Activated CD4-positive, alpha-beta T cell treated with anti-CD3 and anti-CD28 coated beads for 1 hour (primary cell): ENCODE measurements around the gene GPSM3.
A peak's percentile ranks its signal among the peaks of the same experiment; 100 is the strongest.
"Not testable (repeated sequence)": the region's sequence is repeated elsewhere in the genome, so short reads cannot be mapped to it uniquely, and the experiment has no call there.

ENCODE experiments used
- DNase-seq: peaks from one replicate; pipeline ENCODE4 v3.0.0-alpha.2; 2020

GPSM3 gene

DNA sequence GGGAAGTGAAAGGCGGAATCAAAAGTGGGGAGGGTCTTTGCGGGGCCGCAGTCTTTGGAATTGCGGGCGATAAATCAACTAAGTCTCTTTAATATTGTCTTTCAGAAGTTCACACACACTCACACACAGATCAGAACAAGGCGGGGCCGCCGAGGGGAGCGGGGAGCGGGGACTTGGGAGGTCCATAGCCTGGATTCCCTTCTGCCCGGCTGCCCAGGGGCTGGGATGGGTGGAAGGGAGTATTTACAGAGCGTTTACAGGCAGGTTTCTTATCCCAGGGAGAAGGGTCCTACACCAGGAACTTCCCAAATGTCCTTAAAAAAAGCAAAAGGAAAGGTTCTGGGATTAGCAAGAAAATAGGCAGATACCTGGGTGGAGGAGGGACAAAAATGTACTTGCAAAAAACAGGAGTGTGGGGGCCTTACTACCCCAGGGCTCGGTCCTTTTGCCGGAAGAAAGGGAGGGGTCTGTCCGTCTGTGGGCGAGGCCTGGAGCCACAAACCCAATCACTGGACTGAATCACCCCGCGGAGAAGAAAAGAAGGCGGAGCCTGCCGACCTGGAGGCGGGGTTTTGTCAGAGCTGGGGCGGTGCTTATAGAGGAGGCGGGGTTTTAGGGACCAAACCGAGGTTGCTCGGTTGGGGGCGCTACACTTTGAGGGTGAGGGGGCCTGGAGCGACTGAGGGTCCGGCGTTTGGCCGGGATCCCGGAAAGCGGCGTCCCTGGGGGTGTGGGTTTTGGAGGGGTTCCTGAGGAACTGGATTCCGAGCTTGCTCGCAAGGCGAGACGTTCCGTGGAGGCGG lies 44.0 kb downstream of the GPSM3 start:
- DNase-seq, result peak; percentile 61

DNA sequence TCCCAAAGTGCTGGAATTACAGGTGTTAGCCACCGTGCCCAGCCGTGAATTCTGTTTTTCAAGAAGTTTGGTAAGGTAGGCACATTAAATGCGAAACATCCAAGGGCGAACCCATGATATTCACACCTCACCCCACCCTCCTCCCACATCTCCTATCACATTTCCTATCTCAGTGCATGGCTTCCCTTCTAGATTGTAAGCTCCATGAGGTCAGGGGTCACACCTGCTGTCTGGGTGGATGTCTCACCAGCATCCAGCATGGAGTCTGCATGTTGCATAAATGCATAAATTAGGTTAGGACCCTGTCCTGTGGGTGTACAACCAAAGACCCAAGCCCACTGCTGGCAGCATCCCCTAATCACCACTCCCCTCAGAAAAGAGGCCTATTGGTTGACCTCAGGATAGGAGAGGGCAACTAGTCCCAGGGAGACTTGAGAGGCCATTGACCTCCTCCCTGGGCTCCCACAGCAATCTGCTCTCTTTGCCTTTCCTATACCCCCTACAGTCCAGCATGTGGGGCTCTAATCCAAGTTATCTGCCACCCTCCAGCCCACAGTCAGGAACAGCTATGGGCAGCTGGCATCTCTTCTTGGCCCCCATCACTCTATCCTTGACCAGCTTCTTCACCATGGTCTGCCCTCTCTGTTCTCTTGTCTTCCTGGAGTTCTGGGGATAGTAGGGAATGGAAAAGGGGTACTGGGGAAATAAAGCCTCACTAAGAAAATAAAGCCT lies 44.9 kb downstream of the GPSM3 start:
- DNase-seq, result no peak

DNA sequence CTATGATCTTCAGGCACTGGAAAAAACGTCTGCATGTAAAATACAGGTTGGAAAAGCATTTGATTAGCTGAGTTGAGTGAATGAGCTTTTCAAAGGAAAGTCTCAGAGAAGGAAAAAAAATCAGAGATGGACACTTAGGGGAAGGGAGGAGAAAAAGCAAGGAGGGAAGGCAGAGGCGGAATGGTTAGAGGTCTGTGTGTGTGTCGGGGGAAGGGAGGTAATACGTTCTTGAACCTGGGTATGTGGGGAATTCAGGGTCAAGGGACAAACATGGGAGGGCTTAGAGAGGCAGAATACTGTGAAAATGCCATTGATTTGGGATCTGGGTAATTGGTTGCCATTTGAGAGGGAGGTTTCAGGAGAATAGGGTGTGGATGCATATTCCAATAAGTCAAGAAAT lies 45.8 kb downstream of the GPSM3 start:
- no peak for DNase-seq

DNA sequence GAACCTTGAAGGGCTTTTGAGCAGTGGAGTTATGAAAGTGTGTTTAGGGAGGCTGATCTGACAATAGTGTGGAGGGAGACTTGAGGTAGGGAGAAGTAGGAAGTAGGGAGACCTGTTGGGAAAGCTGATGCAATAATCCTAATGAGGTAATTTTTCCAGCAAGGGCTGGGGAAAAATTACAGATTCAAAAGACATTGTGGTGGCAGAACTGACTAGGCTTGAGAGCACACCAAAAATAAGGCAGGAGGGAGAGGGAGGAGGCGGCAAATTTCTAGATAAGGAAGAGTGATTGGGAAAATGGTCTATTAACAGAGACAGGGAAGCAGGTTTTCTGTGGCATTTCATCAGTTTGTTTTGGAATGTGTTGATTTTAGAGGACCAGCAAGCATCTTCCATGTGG lies 46.2 kb downstream of the GPSM3 start:
- DNase-seq, result no peak

DNA sequence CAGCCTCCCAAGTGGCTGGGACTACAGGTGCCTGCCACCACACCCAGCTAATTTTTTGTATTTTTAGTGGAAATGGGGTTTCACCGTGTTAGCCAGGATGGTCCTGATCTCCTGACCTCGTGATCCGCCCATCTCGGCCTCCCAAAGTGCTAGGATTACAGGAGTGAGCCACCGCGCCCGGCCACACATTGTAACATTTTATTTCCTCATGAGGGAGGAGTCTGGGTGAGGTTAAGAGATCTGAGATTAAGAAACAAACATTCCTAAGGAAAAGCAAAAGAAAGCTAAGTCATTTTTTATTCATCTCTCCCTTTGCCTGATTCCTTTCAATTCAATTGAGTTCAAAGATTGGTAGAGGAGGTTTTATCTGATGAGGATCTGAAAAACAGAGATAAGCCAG lies 48.2 kb downstream of the GPSM3 start:
- not testable (repeated sequence) for DNase-seq
